ENCODE results near the gene CARD6. TPM values are rescaled to one million over a fixed set of nuclear protein-coding genes. Genes with fewer than 3 reads are reported as not detected.

Gene CARD6
- total RNA-seq, 4 donors from 2014 or later, result 19.2 to 40.3 (median 31.0) TPM

GRCh38 chr5:40833712-40834229 lies 7.4 kb upstream of the CARD6 start:
- no peak for TF ChIP-seq CTCF (IDR thresholded peaks at IDR 0.05; ENCODE audit: low read depth)

GRCh38 chr5:40834391-40834848 lies 6.7 kb upstream of the CARD6 start:
- TF ChIP-seq CTCF (IDR thresholded peaks at IDR 0.05; ENCODE audit: low read depth), result no peak

- no peak for TF ChIP-seq CTCF (IDR thresholded peaks at IDR 0.05; ENCODE audit: low read depth)
Measured at GRCh38 chr5:40834849-40835787, 6.0 kb upstream of the CARD6 start, which contains the start of gene RPL37. Gene RPL37 (minus strand): TSS chr5:40835222. CDS start chr5:40835185, 37 bp downstream.

GRCh38 chr5:40838086-40838485 lies 3.1 kb upstream of the CARD6 start:
- TF ChIP-seq CTCF (IDR thresholded peaks at IDR 0.05; ENCODE audit: low read depth), result no peak

- no peak for TF ChIP-seq CTCF (IDR thresholded peaks at IDR 0.05; ENCODE audit: low read depth)
Measured at GRCh38 chr5:40842351-40842750, 1.2 kb downstream of the CARD6 start.

GRCh38 chr5:40844565-40844964 lies 3.4 kb downstream of the CARD6 start:
- no peak for TF ChIP-seq CTCF (IDR thresholded peaks at IDR 0.05; ENCODE audit: low read depth)

GRCh38 chr5:40846371-40846770 lies 5.2 kb downstream of the CARD6 start:
- TF ChIP-seq CTCF (IDR thresholded peaks at IDR 0.05; ENCODE audit: low read depth), result no peak
